ENCODE data around the gene LRRC4C. TPM values are rescaled to one million over a fixed set of nuclear protein-coding genes. Genes with fewer than 3 reads are reported as not detected.
A peak's percentile ranks its signal among the peaks of the same experiment; 100 is the strongest.
"Not testable (repeated sequence)": the region's sequence is repeated elsewhere in the genome, so short reads cannot be mapped to it uniquely, and the experiment has no call there.

The LRRC4C gene
- total RNA-seq, 1 experiment from 2014 or later = 0.72 TPM

DNA sequence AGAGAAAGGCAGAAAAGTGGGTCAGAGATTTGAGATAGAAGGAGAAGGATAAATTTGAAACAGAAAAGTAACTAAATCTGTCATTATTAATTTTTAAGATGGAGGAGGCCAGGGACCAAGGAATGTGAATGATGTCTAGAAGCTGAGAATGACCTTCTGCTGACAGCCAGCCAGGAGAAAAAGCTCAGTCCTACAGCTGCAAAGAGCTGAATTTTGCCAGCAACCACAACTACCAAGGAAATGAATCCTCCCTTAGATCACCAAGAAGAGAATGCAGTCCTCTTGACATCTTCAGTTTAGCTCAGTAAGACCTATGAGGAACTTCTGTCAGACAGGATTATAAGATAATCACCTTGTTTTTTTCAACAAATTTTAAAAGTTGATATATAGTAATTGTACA is 538.2 kb downstream of the LRRC4C start:
- CTCF ChIA-PET = no interaction called here
- POLR2A ChIA-PET = no interaction called here
- DNase-seq (ENCODE audit: low spot score) (no peak), ATAC-seq (no peak)
- Mint-ChIP-seq H3K4me3 (no peak overlapping the region), H3K27ac (no peak overlapping the region), H3K27me3 (ENCODE audit: low read depth) (no peaks in the 10 kb centered on the region), H3K36me3 (no peaks in the 10 kb centered on the region), H3K4me1 (no peaks in the 10 kb centered on the region), H3K9me3 (no peaks in the 10 kb centered on the region)
- TF ChIP-seq, protein P1, sequence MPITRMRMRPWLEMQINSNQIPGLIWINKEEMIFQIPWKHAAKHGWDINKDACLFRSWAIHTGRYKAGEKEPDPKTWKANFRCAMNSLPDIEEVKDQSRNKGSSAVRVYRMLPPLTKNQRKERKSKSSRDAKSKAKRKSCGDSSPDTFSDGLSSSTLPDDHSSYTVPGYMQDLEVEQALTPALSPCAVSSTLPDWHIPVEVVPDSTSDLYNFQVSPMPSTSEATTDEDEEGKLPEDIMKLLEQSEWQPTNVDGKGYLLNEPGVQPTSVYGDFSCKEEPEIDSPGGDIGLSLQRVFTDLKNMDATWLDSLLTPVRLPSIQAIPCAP (CRISPR knock-in tag; IDR thresholded peaks at IDR 0.05) = no peak
- TF ChIP-seq, protein P2, sequence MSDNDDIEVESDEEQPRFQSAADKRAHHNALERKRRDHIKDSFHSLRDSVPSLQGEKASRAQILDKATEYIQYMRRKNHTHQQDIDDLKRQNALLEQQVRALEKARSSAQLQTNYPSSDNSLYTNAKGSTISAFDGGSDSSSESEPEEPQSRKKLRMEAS (CRISPR knock-in tag; IDR thresholded peaks at IDR 0.05) = no peak
- TF ChIP-seq ATF1 (CRISPR knock-in tag; IDR thresholded peaks at IDR 0.05) (no peak), CREM (CRISPR knock-in tag; IDR thresholded peaks at IDR 0.05) (no peak), ZNF423 (CRISPR knock-in tag; IDR thresholded peaks at IDR 0.05) (no peak), NR2C2 (CRISPR knock-in tag; IDR thresholded peaks at IDR 0.05) (no peak), NR1H2 (CRISPR knock-in tag; IDR thresholded peaks at IDR 0.05) (no peak), FOXJ3 (CRISPR knock-in tag; IDR thresholded peaks at IDR 0.05; ENCODE audit: borderline replicate concordance) (no peak)
- TF ChIP-seq, protein P3, sequence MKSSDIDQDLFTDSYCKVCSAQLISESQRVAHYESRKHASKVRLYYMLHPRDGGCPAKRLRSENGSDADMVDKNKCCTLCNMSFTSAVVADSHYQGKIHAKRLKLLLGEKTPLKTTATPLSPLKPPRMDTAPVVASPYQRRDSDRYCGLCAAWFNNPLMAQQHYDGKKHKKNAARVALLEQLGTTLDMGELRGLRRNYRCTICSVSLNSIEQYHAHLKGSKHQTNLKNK (CRISPR knock-in tag; IDR thresholded peaks at IDR 0.05) = no peak

DNA sequence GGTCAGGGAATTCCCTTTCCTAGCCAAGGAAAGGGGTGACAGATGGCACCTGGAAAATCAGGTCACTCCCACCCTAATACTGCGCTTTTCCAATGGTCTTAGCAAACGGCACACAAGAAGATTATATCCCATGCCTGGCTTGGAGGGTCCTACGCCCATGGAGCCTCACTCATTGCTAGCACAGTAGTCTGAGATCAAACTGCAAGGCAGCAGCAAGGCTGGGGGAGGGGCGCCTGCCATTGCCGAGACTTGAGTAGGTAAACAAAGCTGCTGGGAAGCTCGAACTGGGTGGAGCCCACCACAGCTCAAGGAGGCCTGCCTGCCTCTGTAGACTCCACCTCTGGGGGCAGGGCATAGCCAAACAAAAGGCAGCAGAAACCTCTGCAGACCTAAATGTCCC is 548.7 kb downstream of the LRRC4C start:
- POLR2A ChIA-PET; H3K27ac Mint-ChIP-seq; ATAC-seq; H3K4me1 Mint-ChIP-seq; H3K27me3 Mint-ChIP-seq (ENCODE audit: low read depth); H3K4me3 Mint-ChIP-seq: not testable (repeated sequence)
- H3K9me3 Mint-ChIP-seq = peaks cover 31% of the 10 kb centered on the region
- H3K36me3 Mint-ChIP-seq = peaks cover 22% of the 10 kb centered on the region
- peak; percentile 20 for DNase-seq (ENCODE audit: low spot score)
- CTCF ChIA-PET = interaction anchor here (0.5 kb wide), 1 partner anchor 278 kb away, joined by 4 read pairs; no protein-coding TSS in a partner anchor

DNA sequence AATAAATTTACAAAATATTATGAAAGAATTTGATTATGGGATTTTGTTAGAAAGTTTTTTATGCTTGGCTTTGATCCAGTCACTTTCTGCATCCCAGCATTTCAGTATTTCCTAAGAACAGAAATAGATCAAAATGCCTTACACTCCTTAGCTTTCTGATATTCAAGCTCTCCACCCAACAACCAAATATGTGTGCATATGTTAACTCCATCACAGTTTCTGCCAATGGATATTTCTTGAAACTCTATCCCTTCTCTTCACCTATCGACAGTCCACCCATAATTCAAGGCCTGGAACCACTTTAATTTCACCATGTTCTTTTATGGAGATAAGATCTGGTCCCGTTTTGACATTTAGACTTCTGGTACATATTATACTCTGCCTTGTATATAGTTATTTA is 565.0 kb downstream of the LRRC4C start:
- ATAC-seq = no peak
- H3K27ac Mint-ChIP-seq = no peak overlapping the region
- POLR2A ChIA-PET = no interaction called here

More for the DNA sequence above, 565.0 kb downstream of the LRRC4C start:
- H3K27me3 Mint-ChIP-seq (ENCODE audit: low read depth) = no peaks in the 10 kb centered on the region
- no peaks in the 10 kb centered on the region for H3K4me1 Mint-ChIP-seq
- no peak for DNase-seq (ENCODE audit: low spot score)
- H3K9me3 Mint-ChIP-seq = peaks cover 5% of the 10 kb centered on the region; the same call in 1 of the 2 replicates
- CTCF ChIA-PET = no interaction called here
- TF ChIP-seq SMAD3 (CRISPR knock-in tag; IDR thresholded peaks at IDR 0.05; ENCODE audit: borderline replicate concordance) (no peak), CREB1 (CRISPR knock-in tag; IDR thresholded peaks at IDR 0.05) (no peak)
- TF ChIP-seq, protein P4, sequence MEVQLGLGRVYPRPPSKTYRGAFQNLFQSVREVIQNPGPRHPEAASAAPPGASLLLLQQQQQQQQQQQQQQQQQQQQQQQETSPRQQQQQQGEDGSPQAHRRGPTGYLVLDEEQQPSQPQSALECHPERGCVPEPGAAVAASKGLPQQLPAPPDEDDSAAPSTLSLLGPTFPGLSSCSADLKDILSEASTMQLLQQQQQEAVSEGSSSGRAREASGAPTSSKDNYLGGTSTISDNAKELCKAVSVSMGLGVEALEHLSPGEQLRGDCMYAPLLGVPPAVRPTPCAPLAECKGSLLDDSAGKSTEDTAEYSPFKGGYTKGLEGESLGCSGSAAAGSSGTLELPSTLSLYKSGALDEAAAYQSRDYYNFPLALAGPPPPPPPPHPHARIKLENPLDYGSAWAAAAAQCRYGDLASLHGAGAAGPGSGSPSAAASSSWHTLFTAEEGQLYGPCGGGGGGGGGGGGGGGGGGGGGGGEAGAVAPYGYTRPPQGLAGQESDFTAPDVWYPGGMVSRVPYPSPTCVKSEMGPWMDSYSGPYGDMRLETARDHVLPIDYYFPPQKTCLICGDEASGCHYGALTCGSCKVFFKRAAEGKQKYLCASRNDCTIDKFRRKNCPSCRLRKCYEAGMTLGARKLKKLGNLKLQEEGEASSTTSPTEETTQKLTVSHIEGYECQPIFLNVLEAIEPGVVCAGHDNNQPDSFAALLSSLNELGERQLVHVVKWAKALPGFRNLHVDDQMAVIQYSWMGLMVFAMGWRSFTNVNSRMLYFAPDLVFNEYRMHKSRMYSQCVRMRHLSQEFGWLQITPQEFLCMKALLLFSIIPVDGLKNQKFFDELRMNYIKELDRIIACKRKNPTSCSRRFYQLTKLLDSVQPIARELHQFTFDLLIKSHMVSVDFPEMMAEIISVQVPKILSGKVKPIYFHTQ (CRISPR knock-in tag; IDR thresholded peaks at IDR 0.05) = no peak
- TF ChIP-seq, protein P5, sequence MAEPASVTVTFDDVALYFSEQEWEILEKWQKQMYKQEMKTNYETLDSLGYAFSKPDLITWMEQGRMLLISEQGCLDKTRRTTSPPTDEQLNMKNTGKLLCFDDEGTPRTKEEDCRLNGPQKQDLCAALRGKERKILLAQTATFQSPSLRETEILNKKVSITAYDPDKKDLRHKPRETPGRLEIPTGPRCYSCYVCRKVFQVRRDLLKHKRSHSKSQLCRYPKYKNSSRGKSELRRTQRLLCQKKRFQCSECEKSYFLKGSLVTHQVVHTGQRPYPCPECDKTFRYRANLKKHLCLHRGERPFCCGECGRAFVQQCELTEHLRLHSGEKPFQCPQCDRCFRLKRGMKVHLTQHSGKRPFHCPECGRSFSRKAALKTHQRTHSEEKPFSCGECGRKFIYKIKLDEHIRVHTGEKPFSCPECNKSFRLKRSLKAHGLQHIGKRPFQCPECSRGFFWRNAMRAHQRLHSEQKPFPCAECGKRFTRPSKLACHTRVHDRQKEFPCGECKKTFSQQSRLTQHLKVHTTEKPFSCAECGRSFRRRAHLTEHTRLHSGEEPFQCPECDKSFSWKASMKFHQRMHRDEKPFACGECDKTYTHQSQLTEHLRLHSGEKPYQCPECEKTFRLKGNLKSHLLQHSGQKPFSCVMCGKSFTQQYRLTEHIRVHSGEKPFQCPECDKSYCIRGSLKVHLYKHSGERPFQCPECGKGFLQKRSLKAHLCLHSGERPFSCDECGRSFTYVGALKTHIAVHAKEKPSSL (CRISPR knock-in tag; conservative IDR thresholded peaks at IDR 0.05) = no peak
- TF ChIP-seq, protein P6, sequence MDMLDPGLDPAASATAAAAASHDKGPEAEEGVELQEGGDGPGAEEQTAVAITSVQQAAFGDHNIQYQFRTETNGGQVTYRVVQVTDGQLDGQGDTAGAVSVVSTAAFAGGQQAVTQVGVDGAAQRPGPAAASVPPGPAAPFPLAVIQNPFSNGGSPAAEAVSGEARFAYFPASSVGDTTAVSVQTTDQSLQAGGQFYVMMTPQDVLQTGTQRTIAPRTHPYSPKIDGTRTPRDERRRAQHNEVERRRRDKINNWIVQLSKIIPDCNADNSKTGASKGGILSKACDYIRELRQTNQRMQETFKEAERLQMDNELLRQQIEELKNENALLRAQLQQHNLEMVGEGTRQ (CRISPR knock-in tag; IDR thresholded peaks at IDR 0.05) = no peak
- TF ChIP-seq, protein P7, sequence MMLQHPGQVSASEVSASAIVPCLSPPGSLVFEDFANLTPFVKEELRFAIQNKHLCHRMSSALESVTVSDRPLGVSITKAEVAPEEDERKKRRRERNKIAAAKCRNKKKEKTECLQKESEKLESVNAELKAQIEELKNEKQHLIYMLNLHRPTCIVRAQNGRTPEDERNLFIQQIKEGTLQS (CRISPR knock-in tag; conservative IDR thresholded peaks at IDR 0.05) = no peak
- no peak overlapping the region for H3K4me3 Mint-ChIP-seq
- H3K36me3 Mint-ChIP-seq = no peaks in the 10 kb centered on the region
